ENCODE data around the gene OR2L13.
"Not testable (repeated sequence)": the region's sequence is repeated elsewhere in the genome, so short reads cannot be mapped to it uniquely, and the experiment has no call there.

OR2L13 gene

GRCh38 chr1:248094884-248095283 is at the start of gene OR2L13:
OR2L13 (plus strand) TSS chr1:248095184; CDS start chr1:248099376, 4,192 bp downstream.
- DNase-seq (ENCODE audit: low read depth in 3 of 3), result no peak

GRCh38 chr1:248045209-248045608 is 49.8 kb upstream of the OR2L13 start:
- DNase-seq (ENCODE audit: low read depth in 3 of 3), result no peak

GRCh38 chr1:248046536-248046935 is 48.4 kb upstream of the OR2L13 start, which contains the start of gene OR2L3:
OR2L3 (plus strand) TSS chr1:248046836; CDS start chr1:248060682, 13,846 bp downstream.
- no peak for DNase-seq (ENCODE audit: low read depth in 3 of 3)

- no peak for DNase-seq (ENCODE audit: low read depth in 3 of 3)
These were observed 48.0 kb upstream of the OR2L13 start for GRCh38 chr1:248047008-248047407.

GRCh38 chr1:248054671-248055070 is 40.3 kb upstream of the OR2L13 start:
- no peak for DNase-seq (ENCODE audit: low read depth in 3 of 3)

- no peak for DNase-seq (ENCODE audit: low read depth in 3 of 3)
These were observed 39.7 kb upstream of the OR2L13 start for GRCh38 chr1:248055261-248055660.

GRCh38 chr1:248065071-248065470 is 29.9 kb upstream of the OR2L13 start:
- DNase-seq (ENCODE audit: low read depth in 3 of 3), result no peak

GRCh38 chr1:248065604-248066003 is 29.4 kb upstream of the OR2L13 start:
- no peak for DNase-seq (ENCODE audit: low read depth in 3 of 3)

GRCh38 chr1:248083864-248084263 is 11.1 kb upstream of the OR2L13 start:
- not testable (repeated sequence) for DNase-seq (ENCODE audit: low read depth in 3 of 3)

GRCh38 chr1:248098529-248098928 is 3.5 kb downstream of the OR2L13 start:
- DNase-seq (ENCODE audit: low read depth in 3 of 3), result no peak

GRCh38 chr1:248102847-248103246 is 7.9 kb downstream of the OR2L13 start:
- no peak for DNase-seq (ENCODE audit: low read depth in 3 of 3)

- no peak for DNase-seq (ENCODE audit: low read depth in 3 of 3)
These were observed 16.2 kb downstream of the OR2L13 start for GRCh38 chr1:248111157-248111556.

GRCh38 chr1:248114890-248115289 is 19.9 kb downstream of the OR2L13 start:
- no peak for DNase-seq (ENCODE audit: low read depth in 3 of 3)

- DNase-seq (ENCODE audit: low read depth in 3 of 3), result no peak
These were observed 32.7 kb downstream of the OR2L13 start for GRCh38 chr1:248127653-248128052.

GRCh38 chr1:248136811-248137210 is 41.8 kb downstream of the OR2L13 start:
- no peak for DNase-seq (ENCODE audit: low read depth in 3 of 3)

GRCh38 chr1:248140846-248141245 is 45.9 kb downstream of the OR2L13 start:
- no peak for DNase-seq (ENCODE audit: low read depth in 3 of 3)

GRCh38 chr1:248143311-248143710 is 48.3 kb downstream of the OR2L13 start:
- no peak for DNase-seq (ENCODE audit: low read depth in 3 of 3)

- DNase-seq (ENCODE audit: low read depth in 3 of 3), result no peak
These were observed 49.7 kb downstream of the OR2L13 start, which contains the start of gene OR2M5 for GRCh38 chr1:248144513-248145198. OR2M5 (plus strand) TSS chr1:248145148; CDS start chr1:248145148, 0 bp downstream.

Data from stimulated activated CD4-positive, alpha-beta T cell treated with anti-CD3 and anti-CD28 coated beads, TNF-alpha, amount 100 ng/mL, for 4 hours (primary cell).